OCI-M2 (cell line): ENCODE results near the gene RFX1.
"Not testable (repeated sequence)": the region's sequence is repeated elsewhere in the genome, so short reads cannot be mapped to it uniquely, and the experiment has no call there.

Experiments used
- DNase-seq: peaks from one replicate; lab custom pipeline; 2025; ENCODE audit not compliant: unreplicated experiment; lab: John Stamatoyannopoulos, UW

The RFX1 gene

DNA sequence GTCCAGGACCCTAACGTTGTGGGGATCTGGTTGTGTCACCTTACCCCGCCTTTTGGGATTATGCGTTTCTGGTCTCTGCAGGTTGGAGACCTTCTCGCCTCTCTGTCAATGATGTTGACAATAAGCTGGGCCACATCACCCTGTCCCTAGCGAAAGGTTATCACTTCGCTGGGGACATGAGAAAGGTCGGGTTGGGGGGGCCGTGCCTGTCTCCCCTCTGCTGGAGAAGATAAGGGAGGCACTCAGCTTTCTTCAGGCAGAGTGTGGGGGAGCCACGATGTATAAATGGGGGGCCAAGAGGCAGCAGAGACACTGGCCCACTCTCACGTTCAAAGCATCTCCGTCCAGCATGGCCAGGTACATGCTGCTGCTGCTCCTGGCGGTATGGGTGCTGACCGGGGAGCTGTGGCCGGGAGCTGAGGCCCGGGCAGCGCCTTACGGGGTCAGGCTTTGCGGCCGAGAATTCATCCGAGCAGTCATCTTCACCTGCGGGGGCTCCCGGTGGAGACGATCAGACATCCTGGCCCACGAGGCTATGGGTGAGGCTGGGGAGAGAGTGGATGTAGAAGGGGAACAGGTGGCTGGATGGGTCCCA, 21.8 kb upstream of the RFX1 start, which contains the start of gene RLN3:
Gene RLN3, plus strand, starts transcription at position 293 of the 595 bp plus-strand sequence. Its CDS starts 57 bp downstream, at position 350.
- DNase-seq = no peak

DNA sequence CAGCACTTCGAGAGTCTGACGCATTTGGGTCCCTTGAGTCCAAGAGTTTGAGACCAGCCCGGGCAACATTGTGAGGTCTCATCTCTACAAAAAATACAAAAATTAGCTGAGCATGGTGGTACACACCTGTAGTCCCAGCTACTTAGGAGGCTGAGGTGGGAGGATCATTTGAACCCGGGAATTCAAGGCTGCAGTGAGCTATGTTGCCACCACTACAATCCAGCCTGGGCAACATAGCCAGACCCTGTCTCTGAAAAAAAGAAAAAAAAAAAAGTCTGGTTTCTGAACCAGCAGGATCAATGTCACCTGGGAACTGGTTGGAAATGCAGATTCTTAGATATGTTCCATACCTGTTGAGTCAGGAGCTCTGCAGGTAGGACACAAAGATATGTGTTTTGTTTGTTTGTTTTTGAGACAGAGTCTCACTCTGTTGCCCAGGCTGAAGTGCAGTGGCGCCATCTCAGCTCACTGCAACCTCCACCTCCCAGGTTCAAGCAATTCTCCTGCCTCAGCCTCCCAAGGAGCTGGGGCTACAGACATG, 20.6 kb upstream of the RFX1 start:
- not testable (repeated sequence) for DNase-seq

DNA sequence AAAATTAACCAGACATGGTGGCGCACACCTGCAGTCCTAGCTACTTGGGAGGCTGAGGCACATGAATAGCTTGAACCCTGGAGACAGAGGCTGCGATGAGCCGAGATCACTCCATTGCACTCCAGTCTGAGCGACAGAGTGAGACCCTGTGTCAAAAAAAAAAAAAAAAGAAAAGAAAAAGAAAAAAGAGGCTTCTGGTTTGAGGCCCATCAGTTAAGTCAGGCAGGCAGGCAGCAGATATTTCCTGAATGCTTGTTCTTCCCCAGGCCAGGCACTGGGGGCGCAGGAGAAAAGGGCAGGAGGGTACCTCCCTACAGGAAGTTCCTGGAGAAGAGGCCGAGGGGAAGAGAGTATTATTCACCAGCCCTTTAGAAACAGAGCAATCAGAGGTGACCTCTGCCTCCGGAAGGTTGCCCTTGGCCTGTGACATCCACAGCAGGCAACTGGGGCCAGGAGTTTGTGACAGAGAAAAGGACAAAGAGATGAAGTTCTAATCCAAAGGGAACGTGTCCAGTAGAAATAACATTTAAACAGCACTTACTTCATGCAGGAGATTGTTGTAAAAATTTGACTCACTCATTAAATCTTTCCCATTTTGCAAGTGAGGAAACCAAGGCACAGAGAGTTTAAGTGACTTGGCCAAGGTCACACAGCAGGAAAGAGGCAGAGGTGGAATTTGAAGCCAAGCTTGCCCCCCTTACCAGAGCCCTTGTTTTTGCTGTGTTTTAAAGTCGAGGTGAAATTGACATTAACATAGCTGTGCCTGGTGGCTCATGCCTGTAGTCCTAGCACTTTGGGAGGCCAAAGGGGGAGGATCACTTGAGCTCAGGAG, 17.5 kb upstream of the RFX1 start:
- DNase-seq = peak; percentile 58

DNA sequence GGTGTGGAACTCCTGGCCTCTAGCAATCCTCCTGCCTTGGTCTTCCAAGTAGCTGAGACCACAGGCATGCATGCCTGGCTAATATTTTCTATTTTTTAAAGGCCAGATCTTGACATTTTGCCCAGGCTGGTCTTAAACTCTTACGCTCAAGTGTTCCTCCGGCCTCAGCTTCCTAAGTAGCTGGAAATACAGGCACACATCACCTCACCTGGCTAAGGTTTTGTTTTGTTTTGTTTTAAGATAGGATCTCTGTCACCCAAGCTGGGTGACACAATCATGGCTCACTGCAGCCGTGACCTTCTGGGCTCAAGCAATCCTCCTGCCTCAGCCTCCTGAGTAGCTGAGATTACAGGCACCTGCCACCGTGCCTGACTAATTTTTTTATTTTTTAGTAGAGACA, 16.3 kb upstream of the RFX1 start:
- no peak for DNase-seq

DNA sequence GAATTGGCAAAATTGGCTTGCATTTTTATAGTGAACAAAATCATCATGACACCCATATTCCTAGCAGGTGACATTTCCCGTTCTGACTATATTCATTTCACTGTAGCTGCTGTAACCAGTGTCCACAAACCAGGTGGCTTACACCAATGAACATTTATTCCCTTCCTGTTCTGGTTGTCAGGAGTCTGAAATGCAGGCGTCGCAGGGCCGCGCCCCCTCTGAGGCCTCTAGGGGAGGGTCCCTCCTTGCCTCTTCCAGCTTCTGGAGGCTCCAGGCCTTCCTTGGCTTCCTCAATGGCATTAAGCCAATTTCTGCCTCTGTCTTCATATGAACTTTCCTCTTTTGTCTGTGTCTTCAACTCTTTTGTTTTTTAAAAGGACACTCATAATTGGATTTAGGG, 15.4 kb upstream of the RFX1 start:
- no peak for DNase-seq

DNA sequence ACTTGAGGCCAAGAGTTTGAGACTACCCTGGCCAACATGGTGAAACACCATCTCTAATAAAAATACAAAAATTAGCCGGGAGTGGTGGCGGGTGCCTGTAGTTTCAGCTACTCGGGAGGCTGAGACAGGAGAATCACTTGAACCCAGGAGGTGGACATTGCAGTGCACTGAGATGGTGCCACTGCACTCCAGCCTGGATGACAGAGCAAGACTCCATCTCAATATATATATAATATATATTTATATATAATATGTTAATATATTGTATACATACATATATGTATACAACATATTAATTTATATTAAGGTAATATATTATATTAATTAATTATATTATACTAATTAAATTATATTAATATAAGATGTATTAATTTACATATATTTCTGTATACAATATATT, 13.6 kb upstream of the RFX1 start:
- DNase-seq = not testable (repeated sequence)

DNA sequence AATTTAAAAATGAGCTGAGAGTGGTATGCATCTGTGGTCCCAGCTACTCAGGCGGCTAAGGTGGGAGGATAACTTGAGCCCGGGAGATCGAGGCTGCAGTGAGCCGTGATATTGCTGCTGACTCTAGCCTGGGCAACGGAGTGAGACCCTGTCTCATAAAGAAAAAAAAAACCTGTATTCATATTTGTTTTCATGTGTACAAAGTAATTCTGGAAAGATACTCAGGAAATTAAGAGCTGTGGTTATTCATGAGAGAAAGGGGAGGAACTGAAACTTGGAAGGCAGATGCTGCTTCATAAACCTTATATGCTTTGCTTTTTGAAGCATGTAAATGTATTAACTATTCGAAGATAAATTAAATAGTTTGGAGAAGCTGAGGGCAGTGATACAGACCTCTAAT, 13.0 kb upstream of the RFX1 start:
- DNase-seq = no peak

DNA sequence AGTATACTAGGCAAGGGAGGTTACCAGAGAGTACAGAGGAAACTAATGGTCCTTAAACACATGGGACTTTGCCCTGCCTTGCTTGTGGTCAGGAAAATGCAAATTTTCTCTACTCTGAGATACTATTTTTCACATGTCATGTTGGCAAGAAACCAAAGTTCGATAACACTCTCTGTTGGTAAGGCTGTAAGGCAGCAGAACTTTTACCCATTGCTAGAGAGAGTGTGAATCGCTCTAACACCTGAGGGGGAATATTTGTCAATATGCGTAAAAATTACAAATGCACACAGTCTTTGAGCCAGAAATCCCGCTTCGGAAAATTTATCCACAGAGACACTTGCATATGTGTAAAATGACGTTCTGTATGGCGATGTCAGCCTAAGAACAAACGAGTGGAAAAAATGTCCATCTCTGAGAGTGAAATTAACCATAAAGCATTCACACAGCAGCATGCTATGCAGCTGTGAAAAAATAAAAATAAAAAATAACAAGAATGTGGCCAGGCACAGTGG, 9.5 kb upstream of the RFX1 start:
- no peak for DNase-seq

DNA sequence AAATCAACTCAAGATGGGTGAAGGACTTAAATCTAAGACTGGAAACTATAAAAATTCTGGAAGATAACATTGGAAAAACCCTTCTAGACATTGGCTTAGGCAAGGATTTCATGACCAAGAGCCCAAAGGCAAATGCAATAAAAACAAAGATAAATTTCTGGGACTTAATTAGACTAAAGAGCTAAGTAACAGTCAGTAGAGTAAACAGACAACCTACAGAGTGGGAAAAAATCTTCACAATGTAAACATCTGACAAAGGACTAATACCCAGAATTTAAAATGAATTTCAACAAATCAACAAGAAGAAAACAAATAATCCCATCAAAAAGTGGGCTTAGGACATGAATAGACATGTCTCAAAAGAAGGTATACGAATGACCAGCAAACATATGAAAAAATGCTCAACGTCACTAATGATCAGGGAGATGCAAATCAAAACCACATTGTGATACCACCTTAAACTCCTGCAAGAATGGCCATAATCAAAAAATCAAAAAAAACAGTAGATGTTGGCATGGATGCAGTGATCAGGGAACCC, 6.3 kb upstream of the RFX1 start:
- no peak for DNase-seq

DNA sequence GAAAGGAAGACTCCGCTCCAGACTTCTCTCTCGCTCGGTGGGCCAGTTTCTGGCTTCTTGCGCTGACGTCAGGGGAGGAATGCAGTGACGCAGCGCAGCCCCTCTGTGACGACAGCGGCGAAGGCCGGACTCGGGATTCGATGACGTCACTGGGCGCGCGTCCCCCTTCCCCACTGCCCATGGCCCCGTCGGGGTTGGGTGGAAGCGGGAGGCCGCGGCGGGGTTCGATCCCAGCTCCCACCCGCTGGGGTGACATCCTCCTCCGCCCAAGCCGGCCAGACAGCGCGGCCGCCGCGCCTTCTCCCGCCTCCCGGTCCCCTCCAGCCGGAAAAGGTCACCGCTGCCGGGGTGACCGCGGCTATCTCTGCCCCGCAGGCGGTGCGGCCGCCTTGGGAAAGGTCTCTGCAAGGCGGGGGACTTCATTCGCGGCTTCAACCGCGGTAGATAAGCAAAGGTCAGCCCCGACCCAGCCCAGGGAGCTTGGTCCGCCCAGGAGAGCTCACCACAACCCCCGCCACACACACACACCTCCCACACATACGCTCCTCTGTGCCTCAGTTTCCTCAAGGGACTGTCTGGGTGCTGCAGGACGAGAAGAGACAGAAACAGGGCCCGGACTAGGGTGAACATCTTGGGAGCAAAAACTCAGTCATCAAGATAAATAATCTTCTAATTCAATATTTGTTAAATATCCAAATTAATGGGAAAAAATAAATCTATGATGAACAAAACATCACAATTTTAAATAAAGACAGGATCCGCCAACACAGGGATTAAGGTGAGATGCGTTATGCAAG, 844 bp upstream of the RFX1 start:
- DNase-seq = peak; percentile 99

DNA sequence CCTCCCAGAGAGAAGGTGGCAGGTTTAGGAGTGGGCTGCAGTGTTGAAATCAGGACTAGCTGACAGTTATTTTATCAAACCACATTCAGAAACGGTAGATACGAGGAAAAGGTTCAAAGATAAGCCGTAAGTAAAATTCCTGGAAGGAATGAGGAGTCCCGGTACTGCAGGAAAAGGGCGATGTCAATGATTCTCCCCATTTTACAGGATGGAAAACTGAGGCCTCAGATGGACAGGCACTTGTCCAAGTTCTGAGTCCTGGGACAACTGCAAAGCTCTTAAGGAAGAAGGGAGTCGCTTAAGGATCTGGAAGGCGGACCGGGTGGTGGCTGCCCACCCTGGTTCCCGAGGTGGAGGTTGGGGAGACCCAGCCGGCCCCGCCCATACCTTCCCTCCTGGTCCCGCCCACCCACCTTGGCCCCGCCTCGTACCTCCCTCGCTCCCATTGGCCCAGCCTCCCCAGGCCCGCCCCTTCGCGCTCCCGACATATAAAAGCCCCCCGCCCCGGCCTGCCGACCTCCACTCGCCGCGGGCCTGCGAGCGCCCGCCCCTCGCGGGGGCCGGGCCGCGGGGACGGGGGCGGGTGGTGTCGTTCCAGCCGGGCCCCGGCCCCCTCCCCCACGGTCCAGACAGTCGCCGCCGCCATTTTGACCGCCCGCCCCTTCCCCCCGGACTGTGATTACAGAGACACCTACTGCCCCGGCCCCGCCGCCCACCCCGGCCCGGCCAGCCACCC, 603 bp downstream of the RFX1 start:
- peak; percentile 88 for DNase-seq

DNA sequence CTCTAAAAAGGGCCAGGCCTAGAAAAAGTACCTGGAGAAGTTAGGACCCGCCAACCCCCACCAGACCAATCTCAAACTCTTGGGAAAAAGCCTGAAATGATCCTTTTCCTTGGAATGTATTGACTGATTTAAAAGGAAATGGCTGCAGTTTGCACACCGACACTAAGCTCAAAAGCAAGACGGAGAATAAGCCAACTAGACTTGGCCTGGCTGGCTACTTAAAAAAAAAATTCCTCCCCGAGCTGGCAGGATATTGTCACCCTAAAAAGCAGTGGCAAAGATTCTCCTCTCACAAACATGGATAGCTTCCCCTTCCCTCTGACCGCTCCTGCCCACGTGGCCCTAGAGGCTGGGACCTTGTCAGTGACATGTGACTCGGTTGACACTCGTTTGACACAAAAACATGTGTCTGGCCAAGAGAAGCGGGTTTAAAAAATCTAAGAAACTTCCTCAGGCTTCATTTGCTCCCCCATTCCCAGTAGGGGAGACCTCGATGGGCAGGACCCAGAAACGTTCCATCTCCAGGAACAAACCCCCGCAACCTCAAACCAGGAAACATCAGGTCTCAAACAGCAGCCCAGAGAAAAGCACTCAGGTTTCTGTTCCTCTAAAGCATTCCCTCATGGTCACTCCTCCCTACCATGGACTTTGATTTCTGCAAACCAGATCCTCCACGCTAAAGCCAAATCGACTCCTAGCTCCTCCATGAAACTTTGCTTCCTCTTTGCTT, 1.3 kb downstream of the RFX1 start:
- peak; percentile 76 for DNase-seq

DNA sequence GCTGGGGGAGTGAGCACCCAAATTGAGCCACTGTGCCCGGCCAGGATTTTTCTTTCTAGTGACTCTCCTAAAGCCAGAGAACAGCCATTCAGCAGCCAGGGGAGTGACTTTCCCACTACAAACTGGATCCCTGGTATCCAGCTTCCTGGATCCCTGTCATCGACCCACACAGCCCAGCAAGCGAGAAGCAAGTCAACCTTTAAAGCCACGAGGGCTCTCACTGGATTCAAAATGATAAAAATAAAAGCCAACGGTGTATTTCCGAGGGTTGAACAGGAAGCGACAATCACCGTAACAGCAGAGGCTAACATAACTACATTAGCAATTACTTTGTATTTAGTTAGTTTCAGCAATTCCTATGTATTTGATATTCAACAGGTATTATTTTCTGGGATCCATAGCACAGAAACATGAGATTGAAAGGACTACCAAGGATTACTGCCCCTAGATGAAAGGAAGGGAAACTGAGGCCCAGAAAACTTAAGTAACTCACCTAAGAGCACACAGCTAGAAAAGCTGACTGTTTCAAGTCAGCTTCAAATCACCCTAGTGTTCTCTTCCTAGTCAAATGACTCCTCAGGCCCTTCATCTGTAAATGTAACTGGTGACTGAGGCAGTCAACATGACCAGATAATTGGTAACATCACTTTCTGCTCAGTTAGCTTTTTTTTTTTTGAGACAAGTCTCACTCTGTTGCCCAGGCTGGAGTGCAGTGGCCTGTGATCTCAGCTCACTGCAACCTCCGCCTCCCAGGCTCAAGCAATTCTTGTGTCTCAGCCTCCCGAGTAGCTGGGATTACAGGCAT, 2.7 kb downstream of the RFX1 start:
- DNase-seq = no peak

DNA sequence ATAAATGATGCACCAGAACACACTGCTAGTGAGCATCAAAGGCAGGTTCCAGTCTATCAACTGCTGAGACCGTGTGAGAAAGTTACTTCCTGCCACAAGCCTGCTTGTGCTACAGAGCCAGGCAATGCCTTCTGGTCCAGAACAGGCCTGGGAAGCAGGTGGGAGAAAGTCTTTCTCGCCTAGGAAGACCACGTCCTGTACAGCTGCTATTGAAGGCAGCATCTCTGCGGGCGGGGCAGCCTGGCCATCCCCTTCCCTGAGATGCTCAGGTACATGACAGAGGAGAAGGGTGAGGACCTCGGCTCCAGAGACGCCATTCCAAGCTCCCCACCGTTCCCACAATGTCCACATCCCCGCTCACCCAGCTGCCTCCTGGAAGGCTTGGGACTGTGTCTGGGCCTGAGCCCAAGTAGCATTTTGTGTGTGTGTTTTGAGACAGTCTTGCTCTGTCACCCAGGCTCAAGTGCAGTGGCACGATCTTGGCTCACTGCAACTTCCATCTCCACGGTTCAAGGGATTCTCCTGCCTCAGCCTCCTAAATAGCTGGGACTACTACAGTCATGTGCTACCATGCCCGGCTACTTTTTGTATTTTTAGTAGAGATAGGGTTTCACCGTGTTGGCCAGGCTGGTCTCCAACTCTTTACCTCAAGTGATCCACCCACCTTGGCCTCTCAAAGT, 3.4 kb downstream of the RFX1 start:
- DNase-seq = no peak

DNA sequence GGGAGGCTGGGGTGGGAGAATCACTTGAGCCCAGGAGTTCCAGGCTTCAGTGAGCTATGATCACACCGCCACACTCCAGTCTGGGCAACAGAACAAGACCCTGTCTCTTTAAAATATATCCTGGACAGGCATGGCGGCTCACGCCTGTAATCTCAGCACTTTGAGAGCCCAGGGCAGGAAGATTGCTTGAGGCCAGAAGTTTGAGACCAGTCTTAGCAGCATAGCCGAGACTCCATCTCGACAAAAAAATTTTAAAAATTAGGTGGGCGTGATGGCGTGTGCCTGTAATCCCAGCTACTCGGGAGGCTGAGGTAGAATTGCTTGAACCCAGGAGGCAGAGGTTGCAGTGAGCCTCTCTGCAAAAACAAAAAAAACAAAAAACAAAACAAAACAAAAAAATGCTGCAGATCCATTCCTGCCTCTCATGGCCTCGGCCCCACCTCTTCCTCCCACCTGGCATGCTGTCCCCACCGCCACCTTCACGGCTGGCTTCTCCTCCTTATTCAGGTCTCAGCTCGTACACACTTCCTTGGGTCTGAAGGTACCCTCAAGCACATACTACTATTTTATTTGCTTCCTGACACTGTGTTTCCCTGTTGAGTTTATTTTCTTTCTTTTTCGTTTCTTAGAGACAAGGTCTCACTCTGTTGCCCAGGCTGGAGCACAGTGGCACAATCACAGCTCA, 5.3 kb downstream of the RFX1 start:
- no peak for DNase-seq

DNA sequence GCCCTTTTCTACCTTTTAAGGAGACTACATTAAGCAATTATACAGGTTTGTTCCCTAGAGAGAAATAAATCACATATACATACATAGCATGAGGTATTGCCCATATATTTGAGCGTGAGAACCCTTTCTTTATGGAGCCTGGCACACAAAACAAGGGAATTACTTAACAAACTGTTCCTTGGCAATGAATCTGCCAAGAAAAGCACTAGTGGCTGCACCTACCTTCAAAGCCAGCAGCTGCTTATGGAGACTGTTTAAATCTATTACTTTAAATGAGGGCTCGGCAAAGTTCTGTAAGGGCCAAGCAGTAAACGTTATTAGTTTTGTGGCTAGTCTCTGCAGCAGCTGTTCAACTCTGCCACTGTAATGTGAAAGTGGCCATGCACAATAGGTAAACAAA, 7.0 kb downstream of the RFX1 start:
- DNase-seq = no peak

DNA sequence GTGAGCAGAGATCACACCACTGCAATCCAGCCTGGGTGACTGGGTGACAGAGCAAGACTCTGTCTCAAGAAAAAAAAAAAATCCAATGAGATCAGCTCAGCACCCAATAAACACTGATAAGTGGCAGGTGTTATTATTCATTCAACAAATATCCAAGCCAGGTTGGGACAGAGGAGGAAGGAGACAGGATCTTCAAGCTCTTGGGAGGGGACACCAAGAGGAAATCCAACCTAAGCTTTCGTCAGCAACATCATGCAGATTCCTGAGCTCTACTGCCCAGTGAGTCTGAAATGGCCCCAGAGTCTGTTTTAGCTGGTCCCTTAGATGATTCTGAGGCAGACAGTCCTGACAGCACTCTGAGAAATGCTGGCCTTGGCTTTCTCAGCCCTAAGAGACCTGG, 7.7 kb downstream of the RFX1 start:
- DNase-seq = no peak

DNA sequence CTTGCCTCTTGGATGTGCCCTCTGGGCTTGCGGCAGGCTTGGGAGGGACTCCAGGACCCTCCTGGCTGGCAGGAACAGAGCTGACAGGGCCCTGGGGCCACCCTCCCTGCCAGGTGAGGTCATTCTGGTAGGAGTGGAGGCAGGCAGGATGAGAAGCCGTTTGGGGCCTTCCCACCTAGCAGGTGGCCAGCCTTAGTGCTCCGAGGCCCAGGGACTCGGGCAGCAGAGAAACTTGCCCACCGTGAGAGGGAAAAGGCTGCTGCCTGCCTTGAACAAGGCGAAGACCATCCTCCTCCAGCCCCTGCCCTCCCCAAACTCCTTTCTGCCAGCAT, 8.5 kb downstream of the RFX1 start:
- DNase-seq = no peak
